Measurements from ENCODE around the gene LMTK2. TPM values are rescaled to one million over a fixed set of nuclear protein-coding genes. Genes with fewer than 3 reads are reported as not detected.
A peak's percentile ranks its signal among the peaks of the same experiment; 100 is the strongest.

Gene LMTK2
- total RNA-seq, 8 experiments from 2014 or later: 4.3 to 16.8 (median 13.1) TPM

- 80 to 100% (median 88%) methylated on average over 1 to 2 of the region's 4 CpGs; no CpG with 5 or more reads in 2 of the 10 experiments for WGBS, 10 experiments
- in situ Hi-C loops (cut with MboI; ENCODE audit: low pct_unique_long_range_greater_than_20kb in 2 of 9, low sequenced_read_pairs in 9 of 9, unreplicated experiment in 9 of 9): loop anchor here in 3 of 9 experiments (25.0 kb wide), 1 partner anchor 145 kb away; no protein-coding TSS in a partner anchor
- no peak for ATAC-seq (replicated peaks in 6 of 8)
- H3K4me1 ChIP-seq (replicated peaks in 1 of 2): no peaks in the 10 kb centered on the region
- no peak overlapping the region for H3K27ac ChIP-seq
- no peak overlapping the region for H3K4me3 ChIP-seq
Observed at GRCh38 chr7:98157761-98158160, 51.1 kb downstream of the LMTK2 start.

DNA sequence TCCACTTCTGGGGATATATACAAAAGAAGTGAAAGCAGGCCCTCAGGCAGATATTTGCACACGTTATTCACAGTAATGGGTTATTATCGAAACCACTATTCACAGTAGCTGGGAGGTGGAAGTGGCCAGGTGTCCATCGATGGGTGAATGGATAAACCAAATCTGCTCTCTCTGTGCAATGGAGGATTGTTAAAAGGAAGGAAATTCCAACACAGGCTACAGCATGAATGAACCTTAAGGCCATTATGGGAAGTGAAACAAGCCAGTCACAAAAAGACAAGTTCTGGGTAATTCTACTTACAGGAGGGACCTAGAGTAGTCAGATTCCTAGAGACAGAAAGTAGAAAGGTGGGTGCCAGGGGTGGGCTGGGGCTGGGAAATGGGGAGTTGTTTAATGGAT, 56.1 kb downstream of the LMTK2 start:
- Histone ChIP-seq H3K4me1 (replicated peaks in 1 of 2) (peaks cover 0 to 9% of the 10 kb centered on the region in 2 donors), H3K4me3 (no peak overlapping the region), H3K27ac (no peak overlapping the region)
- WGBS, 10 experiments: 88 to 100% (median 95%) methylated on average over 3 of the region's 3 CpGs; no CpG with 5 or more reads in 7 of the 10 experiments
- in situ Hi-C loops (cut with MboI; ENCODE audit: low pct_unique_long_range_greater_than_20kb in 2 of 9, low sequenced_read_pairs in 9 of 9, unreplicated experiment in 9 of 9): loop anchor here in 4 of 9 experiments (10.0 to 25.0 kb wide), 2 partner anchors 138 to 150 kb away; no protein-coding TSS in a partner anchor
- no peak for ATAC-seq (replicated peaks in 6 of 8)

DNA sequence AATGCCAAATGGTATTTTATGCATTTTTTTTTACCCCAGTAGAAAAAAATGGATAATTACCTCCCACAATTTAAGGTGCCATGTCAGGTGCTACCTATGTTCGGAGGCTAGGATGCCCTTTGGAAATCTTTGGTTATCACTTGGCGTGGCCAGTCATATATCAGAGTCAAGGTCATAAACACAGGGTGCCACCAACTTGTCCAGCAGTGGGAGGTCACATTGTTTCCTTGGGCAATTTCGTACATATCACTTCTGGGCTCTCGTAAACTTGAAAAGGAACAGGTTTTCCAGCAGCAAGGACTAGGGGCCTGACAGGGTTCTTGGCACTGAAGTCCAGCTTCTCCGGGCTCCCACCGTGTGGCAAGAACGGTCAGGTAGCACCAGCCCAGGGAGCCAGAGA, 56.6 kb downstream of the LMTK2 start:
- Histone ChIP-seq H3K4me1 (replicated peaks in 1 of 2) (peaks cover 0 to 10% of the 10 kb centered on the region in 2 donors), H3K4me3 (no peak overlapping the region), H3K27ac (no peak overlapping the region)
- 82 to 100% (median 98%) methylated on average over 1 to 6 of the region's 7 CpGs; no CpG with 5 or more reads in 2 of the 10 experiments for WGBS, 10 experiments
- no peak for ATAC-seq (replicated peaks in 6 of 8)
- in situ Hi-C loops (cut with MboI; ENCODE audit: low pct_unique_long_range_greater_than_20kb in 2 of 9, low sequenced_read_pairs in 9 of 9, unreplicated experiment in 9 of 9): loop anchor here in 4 of 9 experiments (10.0 to 25.0 kb wide), 2 partner anchors 138 to 151 kb away; no protein-coding TSS in a partner anchor

- no peak overlapping the region for H3K4me3 ChIP-seq
- in situ Hi-C loops (cut with MboI; ENCODE audit: low pct_unique_long_range_greater_than_20kb in 2 of 9, low sequenced_read_pairs in 9 of 9, unreplicated experiment in 9 of 9): loop anchor here in 4 of 9 experiments (10.0 to 25.0 kb wide), 2 partner anchors 139 to 152 kb away; no protein-coding TSS in a partner anchor
- peaks cover 0 to 13% of the 10 kb centered on the region in 2 donors for H3K4me1 ChIP-seq (replicated peaks in 1 of 2)
- H3K27ac ChIP-seq: no peak overlapping the region
- peak in 4 of 8 experiments; percentile 48 to 62 (median 54) for ATAC-seq (replicated peaks in 6 of 8)
- 54 to 93% (median 75%) methylated on average over 1 to 11 of the region's 16 CpGs; no CpG with 5 or more reads in 1 of the 10 experiments for WGBS, 10 experiments
Observed at GRCh38 chr7:98163704-98164494, 57.2 kb downstream of the LMTK2 start.

DNA sequence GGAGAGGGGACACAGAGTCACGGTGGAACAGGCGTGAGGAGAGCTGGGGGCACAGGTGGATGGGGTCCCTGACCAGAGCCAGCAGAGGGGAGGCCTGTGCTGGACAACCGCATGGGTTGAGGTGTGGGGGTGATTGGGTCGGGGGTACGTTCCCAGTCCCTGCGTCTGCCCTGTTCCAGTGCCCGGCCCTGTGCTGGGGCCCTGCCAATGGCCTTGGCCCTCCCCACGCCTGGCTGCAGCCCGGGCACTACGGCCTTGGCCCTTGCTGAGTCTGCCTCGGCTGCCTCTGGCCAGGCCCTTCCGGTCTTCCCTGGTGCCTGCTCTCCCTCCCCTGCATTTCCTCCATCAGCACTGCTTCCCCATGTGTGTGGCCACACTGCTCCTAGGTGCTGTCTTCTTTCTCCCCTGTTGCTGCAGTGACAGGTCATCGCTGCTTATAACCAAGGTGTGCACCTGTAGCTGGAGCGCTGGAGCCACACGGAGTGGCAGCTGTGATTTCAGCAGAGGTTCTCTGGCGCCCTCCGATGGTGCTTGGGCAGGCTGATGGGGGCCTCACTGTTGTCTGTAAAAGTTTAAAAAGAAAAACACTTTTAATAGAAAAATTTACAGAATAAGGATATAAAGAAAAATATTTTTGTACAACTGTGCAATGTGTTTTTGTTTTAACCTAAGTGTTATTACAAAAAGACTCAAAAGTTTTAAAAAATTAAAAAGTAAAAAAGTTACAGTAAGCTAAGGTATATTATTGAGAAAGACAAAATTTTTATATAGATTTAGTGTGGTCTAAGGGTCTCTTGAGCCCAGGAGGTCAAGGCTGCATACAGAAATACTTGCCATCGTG, 59.4 kb downstream of the LMTK2 start:
- in situ Hi-C loops (cut with MboI; ENCODE audit: low pct_unique_long_range_greater_than_20kb in 2 of 9, low sequenced_read_pairs in 9 of 9, unreplicated experiment in 9 of 9): loop anchor here in 4 of 9 experiments (10.0 to 25.0 kb wide), 2 partner anchors 141 to 154 kb away; no protein-coding TSS in a partner anchor
- Histone ChIP-seq H3K4me3 (no peak overlapping the region), H3K27ac (no peak overlapping the region), H3K4me1 (replicated peaks in 1 of 2) (peaks cover 6 to 13% of the 10 kb centered on the region in 2 donors)
- WGBS, 10 experiments: 28 to 66% (median 48%) methylated on average over 2 to 11 of the region's 18 CpGs
- peak in 6 of 8 experiments; percentile 35 to 87 (median 66) for ATAC-seq (replicated peaks in 6 of 8)

DNA sequence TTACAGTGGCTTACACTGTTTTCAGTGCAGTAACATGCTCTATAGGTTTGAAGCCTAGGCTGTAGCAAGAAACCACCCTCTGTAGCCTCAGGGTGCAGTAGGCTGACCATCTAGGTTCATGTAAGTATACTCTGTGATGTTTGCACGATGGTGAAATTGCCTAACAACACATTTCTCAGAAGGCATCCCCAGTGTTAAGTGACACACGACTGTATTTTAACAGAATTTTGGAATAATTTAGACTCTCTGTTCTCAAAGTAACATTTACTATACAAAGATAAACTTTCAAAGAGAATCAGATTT, 60.0 kb downstream of the LMTK2 start:
- WGBS, 10 experiments: 45 to 100% (median 71%) methylated on average over 1 to 2 of the region's 2 CpGs; no CpG with 5 or more reads in 4 of the 10 experiments
- in situ Hi-C loops (cut with MboI; ENCODE audit: low pct_unique_long_range_greater_than_20kb in 2 of 9, low sequenced_read_pairs in 9 of 9, unreplicated experiment in 9 of 9): loop anchor here in 4 of 9 experiments (10.0 to 25.0 kb wide), 2 partner anchors 142 to 154 kb away; no protein-coding TSS in a partner anchor
- no peak overlapping the region for H3K4me3 ChIP-seq
- H3K4me1 ChIP-seq (replicated peaks in 1 of 2): peaks cover 6 to 13% of the 10 kb centered on the region in 2 donors
- ATAC-seq (replicated peaks in 6 of 8): no peak
- no peak overlapping the region for H3K27ac ChIP-seq

DNA sequence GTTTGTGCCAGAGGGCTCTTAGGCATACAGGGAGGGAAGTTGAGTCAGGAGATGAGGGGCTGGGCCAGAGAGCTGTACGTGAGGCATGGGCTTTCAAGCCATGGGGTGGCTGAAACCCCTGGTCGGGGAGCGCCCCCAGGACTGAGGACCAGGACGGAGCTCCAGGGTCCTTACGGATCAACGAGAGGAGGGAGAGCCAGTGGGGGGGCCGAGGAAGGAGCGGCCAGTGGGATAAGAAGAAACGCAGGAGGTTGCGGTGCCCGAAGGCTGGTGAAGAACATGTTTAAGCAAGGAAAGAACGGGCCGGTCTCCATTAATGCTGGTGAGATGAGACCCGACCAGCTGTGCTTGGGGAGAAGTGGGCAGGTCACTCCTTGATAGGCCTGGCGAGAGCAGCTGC, 61.0 kb downstream of the LMTK2 start:
- in situ Hi-C loops (cut with MboI; ENCODE audit: low pct_unique_long_range_greater_than_20kb in 2 of 9, low sequenced_read_pairs in 9 of 9, unreplicated experiment in 9 of 9): loop anchor here in 4 of 9 experiments (10.0 to 25.0 kb wide), 2 partner anchors 143 to 155 kb away; no protein-coding TSS in a partner anchor
- Histone ChIP-seq H3K4me1 (replicated peaks in 1 of 2) (peaks cover 6 to 13% of the 10 kb centered on the region in 2 donors), H3K27ac (no peak overlapping the region), H3K4me3 (no peak overlapping the region)
- ATAC-seq (replicated peaks in 6 of 8): peak in 1 of 8 experiments; percentile 7
- WGBS, 10 experiments: 60 to 100% (median 94%) methylated on average over 1 to 9 of the region's 15 CpGs; no CpG with 5 or more reads in 2 of the 10 experiments

DNA sequence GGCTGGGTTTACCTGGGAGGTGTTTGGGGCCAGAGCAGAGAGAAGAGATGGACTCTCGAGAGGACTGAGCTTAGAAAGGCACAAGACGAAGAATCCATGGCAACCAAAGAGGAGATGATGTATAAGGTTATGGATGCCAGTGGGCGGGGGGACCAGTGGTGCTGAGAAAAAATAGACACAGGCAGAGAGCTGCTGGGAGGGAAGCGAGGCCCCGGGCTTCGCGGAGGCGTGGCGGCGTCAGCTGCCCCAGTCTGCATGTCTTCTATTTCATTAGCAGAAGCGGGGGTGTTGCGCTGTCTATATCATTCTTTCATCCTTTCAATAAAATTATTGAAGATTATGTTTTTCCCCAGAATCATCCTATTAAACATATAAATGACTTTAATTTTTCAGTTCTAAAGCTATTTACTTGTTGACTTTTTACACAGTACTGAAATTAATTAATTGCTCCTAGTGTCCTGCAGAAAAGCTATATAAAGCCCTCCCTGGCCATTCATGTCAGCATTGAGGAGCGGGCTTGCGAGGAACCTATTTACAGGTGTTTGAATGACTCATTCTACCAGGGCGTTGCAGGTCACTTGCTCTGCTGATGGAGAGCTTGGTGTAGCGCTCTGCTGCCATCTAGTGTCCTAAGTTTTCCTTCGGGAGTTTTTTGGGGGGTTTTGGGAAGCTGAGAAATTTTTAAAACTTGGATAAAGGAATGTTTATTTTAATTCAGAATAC, 61.7 kb downstream of the LMTK2 start:
- in situ Hi-C loops (cut with MboI; ENCODE audit: low pct_unique_long_range_greater_than_20kb in 2 of 9, low sequenced_read_pairs in 9 of 9, unreplicated experiment in 9 of 9): loop anchor here in 4 of 9 experiments (10.0 to 25.0 kb wide), 2 partner anchors 144 to 156 kb away; no protein-coding TSS in a partner anchor
- WGBS, 10 experiments: 13 to 80% (median 60%) methylated on average over 4 to 14 of the region's 17 CpGs
- ATAC-seq (replicated peaks in 6 of 8): peak; percentile 15 to 81 (median 69)
- H3K27ac ChIP-seq: no peak overlapping the region
- H3K4me1 ChIP-seq (replicated peaks in 1 of 2): peaks cover 6 to 13% of the 10 kb centered on the region in 2 donors
- no peak overlapping the region for H3K4me3 ChIP-seq

GRCh38 chr7:98168904-98169621, 62.4 kb downstream of the LMTK2 start:
- ATAC-seq (replicated peaks in 6 of 8): no peak
- 75 to 98% (median 92%) methylated on average over 1 to 5 of the region's 5 CpGs; no CpG with 5 or more reads in 2 of the 10 experiments for WGBS, 10 experiments
- Histone ChIP-seq H3K4me1 (replicated peaks in 1 of 2) (peaks cover 6 to 9% of the 10 kb centered on the region in 2 donors), H3K4me3 (no peak overlapping the region), H3K27ac (no peak overlapping the region)
- in situ Hi-C loops (cut with MboI; ENCODE audit: low pct_unique_long_range_greater_than_20kb in 2 of 9, low sequenced_read_pairs in 9 of 9, unreplicated experiment in 9 of 9): loop anchor here in 4 of 9 experiments (10.0 to 25.0 kb wide), 2 partner anchors 144 to 157 kb away; no protein-coding TSS in a partner anchor

GRCh38 chr7:98170966-98171365, 64.3 kb downstream of the LMTK2 start:
- ATAC-seq (replicated peaks in 6 of 8): peak in 3 of 8 experiments; percentile 46 to 74 (median 52)
- WGBS, 10 experiments: 29 to 100% (median 77%) methylated on average over 1 to 8 of the region's 8 CpGs; no CpG with 5 or more reads in 1 of the 10 experiments
- no peak overlapping the region for H3K27ac ChIP-seq
- peaks cover 4 to 6% of the 10 kb centered on the region in 2 donors for H3K4me1 ChIP-seq (replicated peaks in 1 of 2)
- no peak overlapping the region for H3K4me3 ChIP-seq
- in situ Hi-C loops (cut with MboI; ENCODE audit: low pct_unique_long_range_greater_than_20kb in 2 of 9, low sequenced_read_pairs in 9 of 9, unreplicated experiment in 9 of 9): loop anchor here in 3 of 9 experiments (25.0 kb wide), 1 partner anchor 159 kb away; no protein-coding TSS in a partner anchor

DNA sequence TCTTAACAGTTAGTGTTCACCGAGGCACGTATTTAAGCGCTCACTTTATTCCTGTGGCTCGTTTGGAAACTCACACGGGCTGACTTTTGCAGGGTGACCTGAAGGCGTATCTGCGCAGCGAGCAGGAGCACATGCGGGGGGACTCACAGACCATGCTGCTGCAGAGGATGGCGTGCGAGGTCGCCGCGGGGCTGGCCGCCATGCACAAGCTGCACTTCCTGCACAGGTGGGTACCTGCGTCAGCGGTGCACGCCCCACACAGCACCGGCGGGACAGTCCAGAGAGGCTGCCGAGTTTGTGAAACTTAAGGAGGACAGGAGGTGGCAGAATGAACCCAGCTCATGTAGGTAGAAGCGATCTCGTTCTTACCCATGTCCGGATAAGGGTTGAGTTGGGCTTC, 64.8 kb downstream of the LMTK2 start:
- peak in 1 of 8 experiments; percentile 7 for ATAC-seq (replicated peaks in 6 of 8)
- 69 to 100% (median 86%) methylated on average over 1 to 16 of the region's 24 CpGs; no CpG with 5 or more reads in 1 of the 10 experiments for WGBS, 10 experiments
- H3K4me1 ChIP-seq (replicated peaks in 1 of 2): peaks cover 4 to 6% of the 10 kb centered on the region in 2 donors
- in situ Hi-C loops (cut with MboI; ENCODE audit: low pct_unique_long_range_greater_than_20kb in 2 of 9, low sequenced_read_pairs in 9 of 9, unreplicated experiment in 9 of 9): loop anchor here in 3 of 9 experiments (25.0 kb wide), 1 partner anchor 159 kb away; no protein-coding TSS in a partner anchor
- no peak overlapping the region for H3K27ac ChIP-seq
- no peak overlapping the region for H3K4me3 ChIP-seq
